Kidney tubule cell (primary cell): ENCODE results near the gene EPHA5.
A peak's percentile ranks its signal among the peaks of the same experiment; 100 is the strongest.

ENCODE experiments used
- DNase-seq: peaks from one replicate; pipeline ENCODE4 v3.0.0-alpha.2; 2018; ENCODE audit warnings: low spot score

EPHA5 gene

GRCh38 chr4:65498606-65499005, 171.7 kb downstream of the EPHA5 start:
- DNase-seq, result no peak

DNA sequence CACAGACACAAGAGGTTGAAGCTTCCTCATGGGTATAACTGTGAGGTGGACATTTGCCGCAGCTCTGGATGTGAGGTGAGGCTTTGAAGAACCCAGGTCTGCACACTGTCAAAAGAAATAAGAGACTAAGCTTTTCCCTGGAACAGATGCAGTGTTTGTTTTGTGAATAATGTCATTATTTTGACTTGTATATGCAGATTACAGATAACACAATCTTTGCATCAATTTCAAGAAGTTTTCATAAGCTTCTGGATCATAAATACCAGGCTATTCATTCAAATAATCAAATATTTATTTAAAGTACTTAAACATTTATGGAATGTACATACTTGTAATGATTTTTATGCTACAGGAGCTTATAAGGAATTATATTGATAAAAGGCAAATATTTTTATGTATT, 174.8 kb downstream of the EPHA5 start:
- no peak for DNase-seq

- DNase-seq, result peak; percentile 88
These were observed 187.9 kb downstream of the EPHA5 start for GRCh38 chr4:65482410-65482809.

DNA sequence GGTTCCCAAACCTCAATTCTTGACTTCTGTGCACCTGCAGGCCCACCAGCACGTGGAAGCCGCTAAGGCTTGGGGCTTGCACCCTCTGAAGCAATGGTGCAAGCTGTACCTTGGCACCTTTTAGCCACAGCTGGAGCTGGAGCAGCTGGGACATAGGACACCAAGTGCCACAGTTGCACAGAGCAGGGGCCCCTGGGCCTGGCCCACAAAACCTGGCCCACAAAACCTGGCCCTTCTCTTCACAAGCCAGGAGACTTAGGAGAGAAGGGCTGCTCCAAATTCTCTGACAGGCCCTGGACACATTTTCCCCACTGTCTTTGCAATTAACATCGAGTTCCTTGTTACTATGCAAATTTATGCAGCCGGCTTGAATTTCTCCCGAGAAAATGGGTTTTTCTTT, 197.8 kb downstream of the EPHA5 start:
- DNase-seq, result no peak

GRCh38 chr4:65467068-65467680, 203.1 kb downstream of the EPHA5 start:
- no peak for DNase-seq

GRCh38 chr4:65461781-65462180, 208.5 kb downstream of the EPHA5 start:
- DNase-seq, result no peak

GRCh38 chr4:65457011-65457410, 213.3 kb downstream of the EPHA5 start:
- DNase-seq, result no peak

DNA sequence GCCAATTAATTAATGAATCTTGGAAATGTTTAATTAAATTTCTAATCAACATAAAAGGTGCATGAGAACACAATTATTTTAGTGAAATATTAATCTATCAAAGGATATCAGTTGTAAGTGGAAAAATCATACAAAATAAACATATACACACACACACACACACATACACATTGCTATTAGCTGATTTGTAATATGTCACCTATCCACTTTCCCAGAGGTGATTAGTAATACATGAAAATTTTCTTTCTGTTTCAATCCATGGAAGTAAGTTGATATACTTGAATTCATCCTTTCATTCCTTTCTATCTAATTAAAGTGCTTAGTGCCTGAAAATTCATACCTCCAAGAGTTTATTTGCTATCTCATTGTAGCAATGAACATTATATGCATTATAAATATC, 213.7 kb downstream of the EPHA5 start:
- DNase-seq, result peak; percentile 13

GRCh38 chr4:65453398-65453797, 216.9 kb downstream of the EPHA5 start:
- no peak for DNase-seq

- no peak for DNase-seq
These were observed 219.4 kb downstream of the EPHA5 start for GRCh38 chr4:65450899-65451298.

DNA sequence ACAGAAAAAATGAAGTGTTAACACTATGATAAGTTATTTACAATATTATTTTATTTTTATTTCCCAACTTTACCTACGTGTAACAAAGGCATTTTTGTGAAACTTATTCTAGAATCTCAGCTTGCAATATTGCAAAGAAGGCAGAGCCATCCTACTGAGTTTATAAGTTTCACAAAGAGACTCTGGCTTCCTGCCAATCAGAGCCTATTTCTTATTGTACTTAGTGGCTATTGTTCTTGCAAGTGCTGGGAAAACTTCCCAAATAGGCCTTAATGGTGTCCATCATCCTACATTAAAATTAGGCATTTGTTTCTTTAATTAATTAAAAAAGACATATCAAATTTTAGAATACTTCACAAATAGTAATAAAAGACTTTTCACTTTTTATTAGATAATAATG, 233.2 kb downstream of the EPHA5 start:
- no peak for DNase-seq

GRCh38 chr4:65422109-65422508, 248.2 kb downstream of the EPHA5 start:
- DNase-seq, result no peak

DNA sequence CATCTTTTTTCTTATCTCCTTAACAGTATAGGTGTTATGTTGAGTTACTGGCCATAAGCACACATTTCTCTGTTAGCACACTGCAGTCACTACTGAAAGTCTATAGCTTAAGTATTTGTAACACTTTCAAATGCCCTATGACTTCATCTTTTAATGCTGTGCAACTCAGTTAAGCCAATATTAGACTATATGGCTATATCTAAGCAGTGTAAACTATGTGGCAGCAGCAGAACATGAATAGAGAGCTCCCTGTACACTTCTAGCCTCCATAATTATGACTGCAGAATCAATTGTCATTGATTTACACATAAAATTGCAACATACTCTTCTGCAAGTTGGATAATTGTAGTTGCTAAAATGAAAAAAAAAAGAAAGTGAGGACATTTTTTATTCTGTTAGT, 250.3 kb downstream of the EPHA5 start:
- DNase-seq, result no peak

- DNase-seq, result no peak
These were observed 253.4 kb downstream of the EPHA5 start for GRCh38 chr4:65416891-65417290.

GRCh38 chr4:65407483-65407882, 262.8 kb downstream of the EPHA5 start:
- no peak for DNase-seq

- DNase-seq, result no peak
These were observed 269.2 kb downstream of the EPHA5 start for GRCh38 chr4:65401083-65401482.

DNA sequence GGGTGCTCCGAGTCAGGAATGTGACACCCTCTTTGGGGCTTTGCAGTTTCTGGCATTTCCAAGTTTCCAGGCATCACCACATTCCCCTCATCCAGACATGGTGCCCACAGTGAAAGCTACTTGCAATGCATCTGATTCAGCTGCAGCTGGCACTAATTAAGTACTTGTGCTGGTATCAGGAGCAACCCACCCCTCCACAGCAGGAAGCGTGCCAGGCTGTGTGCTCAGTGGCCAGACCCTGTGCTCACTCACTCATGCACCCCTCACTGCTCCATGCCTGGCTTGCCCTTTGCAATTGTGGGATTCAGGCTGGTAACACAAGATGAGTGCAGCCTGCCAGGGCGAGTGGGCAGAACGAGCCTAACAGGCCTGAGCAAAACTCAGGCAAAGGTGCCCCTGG, 271.2 kb downstream of the EPHA5 start:
- no peak for DNase-seq

- DNase-seq, result peak; percentile 13
These were observed 277.2 kb downstream of the EPHA5 start for GRCh38 chr4:65393078-65393477.

DNA sequence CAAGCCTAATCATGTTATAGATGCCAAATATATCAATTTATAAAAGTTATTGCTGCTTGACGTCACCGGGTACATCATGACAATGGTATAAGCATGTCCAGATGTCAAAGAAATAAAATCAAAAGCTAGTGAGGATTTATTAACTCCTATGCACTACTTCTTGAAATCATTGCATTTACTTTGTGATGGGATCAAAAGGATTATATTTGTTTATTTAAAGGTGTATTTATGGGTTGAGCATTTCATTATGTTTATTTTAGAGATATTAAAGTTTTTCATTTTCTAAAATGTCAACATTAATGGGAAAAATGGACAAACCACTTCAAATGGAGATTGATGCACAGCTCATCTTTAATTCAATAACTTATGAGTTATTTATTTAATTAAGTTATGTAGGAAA, 277.8 kb downstream of the EPHA5 start:
- no peak for DNase-seq

GRCh38 chr4:65391814-65392213, 278.5 kb downstream of the EPHA5 start:
- DNase-seq, result no peak

DNA sequence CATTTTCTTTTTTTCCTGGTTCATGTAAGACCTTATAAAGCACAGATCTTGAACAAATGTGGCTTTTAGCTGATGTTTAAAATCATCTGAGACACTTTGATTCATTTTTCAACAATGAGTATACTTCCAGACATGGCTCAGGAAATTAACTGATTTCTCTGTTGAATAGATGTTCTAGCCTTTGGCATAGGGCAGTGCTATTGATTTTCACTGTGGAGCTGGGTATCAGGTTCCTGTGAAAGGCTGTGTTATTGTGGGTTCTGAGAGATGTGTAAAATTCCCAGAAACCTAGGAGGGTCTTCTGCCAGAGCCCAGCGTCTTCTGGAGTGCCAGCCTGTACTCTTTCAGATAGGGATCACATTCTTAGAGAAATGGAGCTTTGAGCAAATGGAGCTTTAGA, 278.9 kb downstream of the EPHA5 start:
- DNase-seq, result no peak

GRCh38 chr4:65386927-65387326, 283.4 kb downstream of the EPHA5 start:
- DNase-seq, result no peak

- DNase-seq, result peak; percentile 41
These were observed 286.5 kb downstream of the EPHA5 start for GRCh38 chr4:65383589-65384305.

DNA sequence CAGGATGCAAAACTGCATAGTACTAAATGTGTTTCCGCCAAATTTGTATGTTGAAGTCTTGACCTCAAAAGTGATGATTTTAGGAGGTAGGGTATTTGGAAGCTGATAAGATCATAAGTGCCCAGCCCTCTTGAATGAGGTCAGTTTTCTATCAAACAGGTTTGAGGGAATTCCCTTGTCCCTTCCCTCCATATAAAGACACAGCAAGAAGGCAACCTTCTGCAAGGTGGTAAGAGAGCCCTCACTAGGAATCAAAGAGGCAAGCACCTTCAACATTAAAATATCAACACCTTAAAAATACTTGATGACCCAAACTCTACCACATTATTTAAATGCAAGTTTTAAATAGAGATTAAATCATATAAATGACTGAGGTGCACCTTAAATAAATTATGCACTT, 288.6 kb downstream of the EPHA5 start:
- no peak for DNase-seq
